SK-N-SH treated with all-trans-retinoic acid at 6 μM for 48 hours (cell line): ENCODE data around the gene DENND2A.

Source experiments
- ATAC-seq: fragments of 200-7000 bp; cut with Tn5 transposase; 3 replicates; pipeline ENCODE4 v1.9.1; 2020; ENCODE audit warnings: mild to moderate bottlenecking, moderate library complexity
- BACH2 ChIP-seq: fragments of 250-450 bp; sonication (Bioruptor Pico); IDR thresholded peaks from 2 replicates; pipeline ENCODE4 v1.9.0; 2021; ENCODE audit warnings: mild to moderate bottlenecking, borderline replicate concordance
- CSDC2 ChIP-seq: fragments of 250-450 bp; sonication (Bioruptor Pico); IDR thresholded peaks from 2 replicates; pipeline ENCODE4 v1.5.0; 2020; ENCODE audit warnings: mild to moderate bottlenecking, moderate library complexity
- ESRRG ChIP-seq: fragments of 250-450 bp; sonication (Bioruptor Pico); IDR thresholded peaks from 2 replicates; pipeline ENCODE4 v1.6.1; 2021; ENCODE audit warnings: mild to moderate bottlenecking
- GLIS3 ChIP-seq: fragments of 250-450 bp; sonication (Bioruptor Pico); IDR thresholded peaks from 2 replicates; pipeline ENCODE4 v1.5.0; 2020; ENCODE audit warnings: mild to moderate bottlenecking, moderate library complexity
- ISL1 ChIP-seq: fragments of 250-450 bp; sonication (Bioruptor Pico); IDR thresholded peaks from 2 replicates; pipeline ENCODE4 v2.1.2; 2022; ENCODE audit warnings: mild to moderate bottlenecking, moderate library complexity
- OSR1 ChIP-seq: fragments of 250-450 bp; sonication (Bioruptor Pico); IDR thresholded peaks from 2 replicates; pipeline ENCODE4 v1.8.0; 2022; ENCODE audit warnings: moderate library complexity, mild to moderate bottlenecking, inconsistent platforms
- POU6F1 ChIP-seq: fragments of 250-450 bp; sonication (Bioruptor Pico); IDR thresholded peaks from 2 replicates; pipeline ENCODE4 v1.8.0; 2021; ENCODE audit warnings: low read depth, mild to moderate bottlenecking, moderate library complexity, borderline replicate concordance
- PPARA ChIP-seq: fragments of 250-450 bp; sonication (Bioruptor Pico); IDR thresholded peaks from 2 replicates; pipeline ENCODE4 v1.5.0; 2020; ENCODE audit warnings: mild to moderate bottlenecking, borderline replicate concordance
- TCF4 ChIP-seq: fragments of 250-450 bp; sonication (Bioruptor Pico); IDR thresholded peaks from 2 replicates; pipeline ENCODE4 v1.8.0; 2021; ENCODE audit warnings: mild to moderate bottlenecking, moderate library complexity, borderline replicate concordance
- TSHZ2 ChIP-seq: fragments of 250-450 bp; sonication (Bioruptor Pico); IDR thresholded peaks from 2 replicates; pipeline ENCODE4 v1.5.0; 2020; ENCODE audit warnings: mild to moderate bottlenecking, moderate library complexity
- ZC3H10 ChIP-seq: fragments of 250-450 bp; sonication (Bioruptor Pico); IDR thresholded peaks from 2 replicates; pipeline ENCODE4 v1.5.1; 2021; ENCODE audit warnings: mild to moderate bottlenecking, moderate library complexity
- ZFP30 ChIP-seq: fragments of 450-650 bp; formaldehyde crosslinking; IDR thresholded peaks from 2 replicates; pipeline ENCODE4 v1.5.0; 2022; ENCODE audit warnings: mild to moderate bottlenecking, moderate library complexity
- ZNF565 ChIP-seq: fragments of 450-650 bp; formaldehyde crosslinking; conservative IDR thresholded peaks from 2 replicates; pipeline ENCODE4 v1.5.0; 2020; ENCODE audit warnings: low read depth, mild to moderate bottlenecking, moderate library complexity
- ZNF8 ChIP-seq: fragments of 450-650 bp; formaldehyde crosslinking; IDR thresholded peaks from 2 replicates; pipeline ENCODE4 v1.5.0; 2020; ENCODE audit warnings: mild to moderate bottlenecking, moderate library complexity
- TF ChIP-seq, protein P1 (sequence below): fragments of 250-450 bp; sonication (Bioruptor Pico); IDR thresholded peaks from 2 replicates; pipeline ENCODE4 v1.8.0; 2020; ENCODE audit warnings: mild to moderate bottlenecking, moderate library complexity, borderline replicate concordance
- TF ChIP-seq, protein P2 (sequence below): fragments of 250-450 bp; sonication (Bioruptor Pico); IDR thresholded peaks from 2 replicates; pipeline ENCODE4 v1.5.1; 2020; ENCODE audit warnings: low read depth, mild to moderate bottlenecking, moderate library complexity
- TF ChIP-seq, protein P3 (sequence below): fragments of 250-450 bp; sonication (Bioruptor Pico); IDR thresholded peaks from 2 replicates; pipeline ENCODE4 v1.5.1; 2021; ENCODE audit warnings: mild to moderate bottlenecking, moderate library complexity

The DENND2A gene

DNA sequence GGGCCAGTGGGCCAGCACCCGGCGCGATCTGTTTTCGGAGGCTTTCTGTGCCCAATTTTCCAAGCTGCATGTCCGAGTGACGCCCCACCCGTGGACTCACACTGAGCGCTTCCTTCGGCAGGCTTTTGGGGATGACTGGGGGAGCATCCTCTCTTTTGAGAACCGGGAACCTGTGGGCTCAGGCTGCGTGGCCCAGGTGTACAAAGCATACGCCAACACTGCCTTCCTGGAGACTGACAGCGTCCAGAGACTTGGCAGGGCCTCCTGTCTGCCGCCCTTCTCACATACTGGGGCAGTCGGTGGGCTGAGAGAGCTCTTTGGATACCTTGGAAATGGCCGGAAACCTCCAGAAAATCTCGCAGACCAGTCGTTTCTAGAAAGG lies 33.2 kb upstream of the DENND2A start:
- TF ChIP-seq ZFP30 (no peak), TCF4 (CRISPR knock-in tag) (no peak)
- peak; percentile 2; the same call in 1 of the 3 replicates for ATAC-seq

GRCh38 chr7:140673063-140673773 lies 32.6 kb upstream of the DENND2A start:
- TF ChIP-seq TSHZ2 (CRISPR knock-in tag), result no peak; the same call in 1 of the 2 replicates
- TF ChIP-seq, protein P1, sequence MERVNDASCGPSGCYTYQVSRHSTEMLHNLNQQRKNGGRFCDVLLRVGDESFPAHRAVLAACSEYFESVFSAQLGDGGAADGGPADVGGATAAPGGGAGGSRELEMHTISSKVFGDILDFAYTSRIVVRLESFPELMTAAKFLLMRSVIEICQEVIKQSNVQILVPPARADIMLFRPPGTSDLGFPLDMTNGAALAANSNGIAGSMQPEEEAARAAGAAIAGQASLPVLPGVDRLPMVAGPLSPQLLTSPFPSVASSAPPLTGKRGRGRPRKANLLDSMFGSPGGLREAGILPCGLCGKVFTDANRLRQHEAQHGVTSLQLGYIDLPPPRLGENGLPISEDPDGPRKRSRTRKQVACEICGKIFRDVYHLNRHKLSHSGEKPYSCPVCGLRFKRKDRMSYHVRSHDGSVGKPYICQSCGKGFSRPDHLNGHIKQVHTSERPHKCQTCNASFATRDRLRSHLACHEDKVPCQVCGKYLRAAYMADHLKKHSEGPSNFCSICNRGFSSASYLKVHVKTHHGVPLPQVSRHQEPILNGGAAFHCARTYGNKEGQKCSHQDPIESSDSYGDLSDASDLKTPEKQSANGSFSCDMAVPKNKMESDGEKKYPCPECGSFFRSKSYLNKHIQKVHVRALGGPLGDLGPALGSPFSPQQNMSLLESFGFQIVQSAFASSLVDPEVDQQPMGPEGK (CRISPR knock-in tag), result no peak
- TF ChIP-seq ZNF8 (CRISPR knock-in tag), result no peak
- no peak for TF ChIP-seq ZNF565 (CRISPR knock-in tag)
- TF ChIP-seq ESRRG, result no peak
- TF ChIP-seq, protein P2, sequence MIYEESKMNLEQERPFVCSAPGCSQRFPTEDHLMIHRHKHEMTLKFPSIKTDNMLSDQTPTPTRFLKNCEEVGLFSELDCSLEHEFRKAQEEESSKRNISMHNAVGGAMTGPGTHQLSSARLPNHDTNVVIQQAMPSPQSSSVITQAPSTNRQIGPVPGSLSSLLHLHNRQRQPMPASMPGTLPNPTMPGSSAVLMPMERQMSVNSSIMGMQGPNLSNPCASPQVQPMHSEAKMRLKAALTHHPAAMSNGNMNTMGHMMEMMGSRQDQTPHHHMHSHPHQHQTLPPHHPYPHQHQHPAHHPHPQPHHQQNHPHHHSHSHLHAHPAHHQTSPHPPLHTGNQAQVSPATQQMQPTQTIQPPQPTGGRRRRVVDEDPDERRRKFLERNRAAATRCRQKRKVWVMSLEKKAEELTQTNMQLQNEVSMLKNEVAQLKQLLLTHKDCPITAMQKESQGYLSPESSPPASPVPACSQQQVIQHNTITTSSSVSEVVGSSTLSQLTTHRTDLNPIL (CRISPR knock-in tag), result no peak
- no peak for TF ChIP-seq POU6F1 (CRISPR knock-in tag)
- no peak for TF ChIP-seq ZC3H10
- TF ChIP-seq, protein P3, sequence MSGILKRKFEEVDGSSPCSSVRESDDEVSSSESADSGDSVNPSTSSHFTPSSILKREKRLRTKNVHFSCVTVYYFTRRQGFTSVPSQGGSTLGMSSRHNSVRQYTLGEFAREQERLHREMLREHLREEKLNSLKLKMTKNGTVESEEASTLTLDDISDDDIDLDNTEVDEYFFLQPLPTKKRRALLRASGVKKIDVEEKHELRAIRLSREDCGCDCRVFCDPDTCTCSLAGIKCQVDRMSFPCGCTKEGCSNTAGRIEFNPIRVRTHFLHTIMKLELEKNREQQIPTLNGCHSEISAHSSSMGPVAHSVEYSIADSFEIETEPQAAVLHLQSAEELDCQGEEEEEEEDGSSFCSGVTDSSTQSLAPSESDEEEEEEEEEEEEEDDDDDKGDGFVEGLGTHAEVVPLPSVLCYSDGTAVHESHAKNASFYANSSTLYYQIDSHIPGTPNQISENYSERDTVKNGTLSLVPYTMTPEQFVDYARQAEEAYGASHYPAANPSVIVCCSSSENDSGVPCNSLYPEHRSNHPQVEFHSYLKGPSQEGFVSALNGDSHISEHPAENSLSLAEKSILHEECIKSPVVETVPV (CRISPR knock-in tag), result no peak
- no peak for TF ChIP-seq OSR1
- TF ChIP-seq BACH2 (CRISPR knock-in tag), result no peak
- TF ChIP-seq GLIS3 (CRISPR knock-in tag), result no peak
- TF ChIP-seq CSDC2, result no peak
- TF ChIP-seq ISL1 (CRISPR knock-in tag), result no peak
- no peak for TF ChIP-seq PPARA
- TF ChIP-seq TCF4 (CRISPR knock-in tag), result no peak
- ATAC-seq, result peak; percentile 65

GRCh38 chr7:140672382-140673062 lies 31.9 kb upstream of the DENND2A start, which contains the start of gene ADCK2:
Gene ADCK2 (plus strand): TSS chr7:140672945. CDS start chr7:140673331, 386 bp downstream.
- TF ChIP-seq ZC3H10, result no peak
- TF ChIP-seq, protein P1 (CRISPR knock-in tag), result no peak
- peak; percentile 72 for ATAC-seq
